Pulmonary artery endothelial cell (primary cell): ENCODE results near the gene INPP5D. TPM values are rescaled to one million over a fixed set of nuclear protein-coding genes. Genes with fewer than 3 reads are reported as not detected.
"Not testable (repeated sequence)": the region's sequence is repeated elsewhere in the genome, so short reads cannot be mapped to it uniquely, and the experiment has no call there.

ENCODE experiments used
- DNase-seq: peaks from one replicate; pipeline ENCODE4 v3.0.0-alpha.2; 2011; ENCODE audit warnings: low read depth, low spot score
- total RNA-seq: library from RNA; depleted of rRNA; stranded (reverse); fragments of >200 nt; gene quantifications from 2 replicates; pipeline ENCODE4 v1.2.3, GENCODE V29; 2014

Gene INPP5D
- 19.8 and 27.2 TPM in 2 replicates for total RNA-seq

DNA sequence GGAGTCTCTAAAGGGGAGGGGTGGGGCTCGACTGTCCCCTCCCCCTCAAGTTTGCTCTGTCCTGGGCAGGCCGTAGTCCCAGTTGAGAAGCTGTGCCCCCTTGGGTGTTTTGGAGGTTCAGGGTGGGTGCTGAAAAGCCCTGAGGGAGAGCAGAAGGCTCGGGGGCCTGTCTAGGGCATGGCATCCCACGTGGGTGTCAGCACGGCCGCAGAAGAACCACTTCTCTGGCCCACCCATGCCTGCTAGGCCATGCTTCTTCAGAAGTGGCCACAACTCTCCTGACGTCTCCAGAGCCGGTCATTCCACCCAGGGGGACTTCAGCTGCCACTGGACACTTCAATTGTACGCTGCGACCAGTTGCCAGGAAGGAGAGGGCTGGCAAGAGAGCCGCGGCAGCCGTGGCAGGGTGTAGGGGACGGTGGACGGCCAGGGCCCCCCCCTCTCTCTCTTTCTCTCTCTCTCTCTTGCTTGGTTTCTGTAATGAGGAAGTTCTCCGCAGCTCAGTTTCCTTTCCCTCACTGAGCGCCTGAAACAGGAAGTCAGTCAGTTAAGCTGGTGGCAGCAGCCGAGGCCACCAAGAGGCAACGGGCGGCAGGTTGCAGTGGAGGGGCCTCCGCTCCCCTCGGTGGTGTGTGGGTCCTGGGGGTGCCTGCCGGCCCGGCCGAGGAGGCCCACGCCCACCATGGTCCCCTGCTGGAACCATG lies at the start of gene INPP5D:
INPP5D (plus strand) TSS at position 546 of the 704 bp plus-strand sequence; CDS start at position 683, 137 bp downstream.
- DNase-seq, result no peak

DNA sequence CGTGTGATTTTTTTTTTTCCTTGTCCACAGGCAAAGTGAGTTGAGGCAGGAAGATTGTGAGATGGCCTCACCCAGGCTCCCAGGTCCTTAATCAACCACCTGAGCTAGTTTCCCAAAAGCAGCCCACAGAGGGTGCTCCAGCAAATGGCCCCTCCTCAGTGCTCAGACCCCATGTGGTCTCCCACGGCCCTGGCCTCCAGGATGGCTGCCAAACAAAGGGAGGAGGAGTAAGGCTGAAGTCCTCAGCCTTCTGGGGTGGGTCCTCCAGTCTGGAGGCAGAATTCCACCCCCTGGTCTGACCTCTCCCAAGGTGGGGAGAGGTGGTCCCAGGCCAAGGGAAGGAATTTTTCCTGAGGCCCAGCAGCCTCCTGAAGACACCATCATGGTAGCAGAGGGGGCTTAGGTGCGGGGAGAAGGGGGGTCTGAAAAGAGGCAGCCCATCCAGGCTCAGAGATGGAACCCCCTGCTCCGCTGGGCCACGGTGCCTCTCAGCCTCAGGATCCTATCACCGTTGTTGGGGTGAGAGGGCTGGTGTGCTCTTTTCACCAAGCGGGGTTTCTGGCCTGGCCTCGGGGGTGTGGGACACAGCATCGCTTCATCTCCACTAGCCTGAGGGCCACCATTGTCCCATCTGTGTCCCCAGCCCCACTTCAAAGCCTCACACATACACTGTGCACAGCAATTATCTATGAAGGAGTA lies 49.4 kb upstream of the INPP5D start:
- no peak for DNase-seq

GRCh38 chr2:233011268-233011650 lies 48.9 kb upstream of the INPP5D start:
- DNase-seq, result no peak

- DNase-seq, result no peak
Observed at GRCh38 chr2:233011702-233012131, 48.4 kb upstream of the INPP5D start.

- DNase-seq, result no peak
Observed at GRCh38 chr2:233012301-233012971, 47.7 kb upstream of the INPP5D start.

- DNase-seq, result no peak
Observed at GRCh38 chr2:233013027-233013461, 47.1 kb upstream of the INPP5D start, which contains the start of gene NGEF. NGEF (minus strand) TSS chr2:233013256; CDS start chr2:232974890, 38,366 bp downstream.

DNA sequence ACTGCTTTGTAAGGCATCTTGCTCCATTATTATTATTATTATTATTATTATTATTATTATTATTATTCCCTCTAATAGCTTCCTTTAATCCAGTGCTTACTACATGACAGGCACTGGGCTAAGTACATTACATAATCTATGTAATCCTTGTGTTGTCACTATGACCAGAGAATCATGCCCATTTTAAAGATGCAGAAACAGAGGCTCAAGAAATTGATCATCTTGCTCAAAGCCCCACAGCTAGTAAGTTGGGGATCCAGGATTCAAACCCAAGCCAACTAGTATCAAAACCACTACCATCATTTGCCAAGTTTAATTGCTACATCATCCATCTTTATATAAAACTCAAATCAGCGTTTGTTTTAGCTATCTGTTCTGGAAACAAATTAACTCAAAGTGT lies 46.5 kb upstream of the INPP5D start:
- no peak for DNase-seq

- DNase-seq, result no peak
Observed at GRCh38 chr2:233015019-233015645, 45.0 kb upstream of the INPP5D start.

DNA sequence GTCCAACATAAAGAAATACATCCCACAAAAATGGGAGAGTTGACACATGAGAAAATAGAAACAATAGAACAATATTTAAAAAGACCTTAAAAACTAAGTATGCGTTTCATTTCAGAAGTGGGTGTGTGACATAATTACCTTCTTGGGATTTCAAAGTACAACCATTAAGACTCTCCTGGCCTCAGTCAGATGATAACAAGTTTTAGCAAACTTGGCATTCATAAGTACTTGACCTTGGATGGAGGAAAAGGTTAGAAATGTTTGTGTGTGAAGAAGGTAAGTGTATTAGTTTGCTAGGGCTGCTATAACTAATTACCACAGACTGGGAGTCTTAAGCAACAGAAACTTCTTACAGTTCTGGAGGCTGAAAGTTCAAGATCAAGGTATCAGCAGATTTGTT lies 42.2 kb upstream of the INPP5D start:
- DNase-seq, result no peak

DNA sequence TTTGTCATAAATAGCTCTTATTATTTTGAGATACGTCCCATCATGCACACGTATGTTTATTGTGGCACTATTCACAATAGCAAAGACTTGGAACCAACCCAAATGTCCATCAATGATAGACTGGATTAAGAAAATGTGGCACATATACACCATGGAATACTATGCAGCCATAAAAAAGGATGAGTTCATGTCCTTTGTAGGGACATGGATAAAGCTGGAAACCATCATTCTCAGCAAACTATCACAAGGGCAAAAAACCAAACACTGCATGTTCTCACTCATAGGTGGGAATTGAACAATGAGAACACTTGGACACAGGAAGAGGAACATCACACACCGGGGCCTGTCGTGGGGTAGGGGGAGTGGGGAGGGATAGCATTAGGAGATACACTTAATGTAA lies 40.5 kb upstream of the INPP5D start:
- not testable (repeated sequence) for DNase-seq

GRCh38 chr2:233020454-233020853 lies 39.7 kb upstream of the INPP5D start:
- DNase-seq, result no peak

GRCh38 chr2:233021771-233022170 lies 38.4 kb upstream of the INPP5D start:
- DNase-seq, result no peak

- no peak for DNase-seq
Observed at GRCh38 chr2:233022561-233022960, 37.6 kb upstream of the INPP5D start.

DNA sequence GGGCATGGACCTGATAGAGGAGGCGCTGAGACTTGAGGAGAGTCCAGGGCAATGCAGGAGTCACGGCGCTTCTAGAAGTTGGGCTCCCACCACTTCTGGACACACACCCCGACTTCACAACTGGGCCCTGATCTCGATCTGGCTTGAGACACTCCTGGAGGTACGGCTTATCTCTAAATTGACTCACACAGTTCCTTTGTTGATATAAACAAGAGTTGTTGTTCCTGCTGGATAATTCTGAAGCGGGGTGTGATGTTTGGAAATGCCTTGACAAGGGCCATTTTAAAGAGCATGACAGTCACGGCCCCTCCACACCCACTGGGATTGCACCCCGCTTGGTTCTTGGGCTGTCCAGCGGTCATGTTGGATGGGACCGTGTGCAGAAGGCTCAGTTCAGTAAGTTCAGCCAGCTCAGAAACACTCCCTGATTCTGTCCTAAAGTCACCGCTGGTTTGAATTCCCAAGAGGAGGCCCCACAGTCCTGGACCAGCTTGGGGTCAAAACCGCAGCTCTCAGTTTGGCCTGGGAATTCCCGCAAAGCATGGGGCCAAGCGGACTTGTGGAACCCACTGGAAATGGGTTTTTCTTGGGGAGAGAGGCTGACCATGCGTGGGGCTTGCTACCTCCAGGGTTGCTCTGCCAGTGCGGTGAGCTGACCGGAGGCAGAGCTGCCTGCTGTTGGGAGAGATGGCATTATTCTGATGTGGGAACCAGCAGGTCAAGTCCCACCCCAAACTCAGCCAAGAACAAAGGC lies 37.0 kb upstream of the INPP5D start:
- DNase-seq, result no peak

DNA sequence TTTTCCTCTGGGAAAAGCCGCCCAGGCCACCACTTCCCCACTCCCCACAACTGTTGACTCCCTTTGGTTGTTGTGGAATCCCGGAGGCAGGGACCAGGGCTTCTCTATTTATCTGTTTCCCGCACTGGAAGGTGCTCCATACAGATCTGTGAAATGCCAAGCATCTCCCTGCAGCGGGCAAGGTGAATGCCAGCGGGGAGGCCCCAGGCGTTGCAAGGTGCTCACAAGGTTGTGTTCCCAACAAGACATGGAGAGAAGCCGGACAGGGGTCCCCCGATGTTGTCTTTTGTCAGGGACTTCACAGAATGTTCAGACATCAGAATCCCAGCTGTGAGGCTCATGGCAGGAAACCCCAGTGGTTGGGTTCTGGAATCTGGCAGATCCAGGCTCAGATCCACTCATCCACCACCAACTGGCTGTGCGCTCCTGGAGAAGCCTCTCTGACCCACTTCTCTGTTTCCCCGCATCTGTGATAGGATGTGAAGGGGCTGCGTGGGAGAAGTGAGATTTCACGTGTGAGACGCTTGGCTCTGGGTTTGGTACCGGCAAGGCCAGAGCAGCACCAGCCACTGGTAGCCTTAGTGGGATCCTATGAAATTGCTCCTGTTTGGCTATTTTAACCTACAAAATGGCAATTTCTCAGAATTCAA lies 36.3 kb upstream of the INPP5D start:
- DNase-seq, result no peak

DNA sequence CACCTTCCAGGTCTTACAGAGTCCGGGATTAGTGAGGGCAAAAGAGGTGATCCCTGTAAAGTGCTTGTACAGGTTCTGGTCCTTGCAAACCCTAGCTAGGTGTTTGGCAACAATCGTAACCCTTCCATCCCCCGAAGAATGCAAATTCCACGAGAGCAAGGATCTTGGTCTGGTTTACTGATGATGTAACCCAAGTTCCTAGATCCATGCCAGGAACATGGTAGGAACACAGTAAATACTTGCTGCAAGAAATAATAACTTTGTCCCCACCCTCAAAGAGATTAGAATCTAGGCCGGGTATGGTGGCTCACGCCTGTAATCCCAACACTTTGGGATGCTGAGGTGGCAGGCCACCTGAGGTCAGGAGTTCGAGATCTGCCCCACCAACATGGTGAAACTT lies 34.4 kb upstream of the INPP5D start:
- no peak for DNase-seq

GRCh38 chr2:233026198-233026813 lies 33.8 kb upstream of the INPP5D start:
- DNase-seq, result no peak

DNA sequence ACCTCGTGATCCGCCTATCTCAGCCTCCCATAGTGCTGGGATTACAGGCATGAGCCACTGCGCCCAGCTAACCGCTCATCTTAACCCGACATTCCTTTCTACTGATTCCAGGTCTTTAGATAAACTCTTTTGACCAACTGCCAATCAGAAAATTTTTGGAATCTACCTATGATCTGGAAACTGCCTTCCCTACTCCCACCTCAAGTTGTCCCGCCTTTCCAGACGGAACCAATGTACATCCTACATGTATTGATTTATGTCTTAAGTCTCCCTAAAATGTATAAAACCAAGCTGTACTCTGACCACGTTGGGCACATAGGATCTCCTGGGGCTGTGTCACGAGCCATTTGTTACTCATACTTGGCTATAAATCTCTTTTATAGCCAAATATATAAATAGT lies 30.8 kb upstream of the INPP5D start:
- DNase-seq, result no peak

DNA sequence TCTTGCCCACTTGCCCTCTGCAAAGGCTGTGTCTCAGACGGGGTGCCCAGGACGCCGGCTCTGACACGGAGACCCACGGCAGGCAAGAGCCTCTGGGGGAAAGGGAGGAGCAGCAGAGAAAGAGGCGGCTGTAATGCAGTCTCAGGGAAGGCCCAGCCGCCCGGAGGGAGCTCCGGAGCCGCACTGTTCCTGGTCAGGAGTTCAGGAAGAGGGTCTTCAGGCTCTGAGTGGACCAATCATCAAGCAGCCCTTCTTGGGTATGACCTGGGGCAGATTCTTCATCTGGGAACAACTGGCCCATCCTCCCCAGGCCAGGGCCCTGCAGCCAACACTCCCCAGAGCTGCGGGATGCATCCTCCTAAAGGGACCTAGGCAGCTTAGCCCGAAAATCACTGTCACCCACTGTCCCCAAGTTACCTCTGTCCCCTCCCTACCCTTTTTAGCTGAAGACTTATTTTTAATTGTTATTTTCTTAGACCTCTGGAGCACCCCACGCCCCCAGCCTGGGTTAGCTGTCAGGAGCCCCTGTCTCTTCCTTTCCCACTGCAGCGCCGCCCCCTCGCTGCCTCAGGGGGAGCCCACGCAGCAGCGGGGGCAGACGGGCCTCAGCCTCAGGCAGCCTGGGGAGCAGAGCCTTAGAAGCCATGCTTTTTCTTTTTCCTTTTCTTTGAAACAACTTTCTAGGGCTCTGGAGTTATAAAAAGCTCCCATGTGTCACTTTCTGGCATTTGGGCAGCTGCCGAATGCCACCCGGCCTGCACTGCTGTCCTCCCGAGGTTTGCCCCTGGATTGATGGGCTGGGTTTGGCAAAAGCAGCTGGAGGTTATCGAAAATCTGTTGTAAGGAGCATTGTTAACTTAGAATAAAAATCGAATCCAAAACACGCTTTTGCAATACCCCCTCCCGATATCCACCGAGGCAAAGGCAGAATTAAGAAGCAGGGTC lies 28.3 kb upstream of the INPP5D start:
- no peak for DNase-seq
